GM19452 (cell line): ENCODE measurements around the gene OR4K17.
"Not testable (repeated sequence)": the region's sequence is repeated elsewhere in the genome, so short reads cannot be mapped to it uniquely, and the experiment has no call there.

ENCODE experiments used
- ATAC-seq: cut with Tn5 transposase; IDR thresholded peaks from one replicate; pipeline ENCODE4 v1.9.1; 2021; ENCODE audit not compliant: unreplicated experiment

The OR4K17 gene

DNA sequence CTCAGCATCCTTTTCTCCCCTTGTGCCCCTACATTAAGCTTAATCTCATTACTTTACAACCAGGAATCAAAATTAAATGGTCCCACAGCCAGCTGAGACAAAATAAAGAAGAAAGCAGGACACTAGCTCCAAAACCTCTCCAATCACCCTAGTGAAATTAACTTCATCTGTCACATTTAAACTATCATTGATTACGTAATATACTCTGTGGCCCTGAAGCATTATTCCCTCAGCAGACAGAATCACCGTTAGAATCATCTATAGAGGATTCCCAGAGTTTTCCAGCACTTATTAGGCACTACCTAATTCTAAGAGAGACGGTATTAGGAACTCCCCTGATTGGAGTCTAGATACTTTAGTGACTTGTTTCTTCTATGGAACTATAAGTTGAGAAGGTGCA lies at the start of gene OR4K17:
Gene OR4K17, plus strand, starts transcription at position 302 of the 400 bp plus-strand sequence. CDS start 6,761 bp downstream, outside the sequence.
- ATAC-seq, result no peak

DNA sequence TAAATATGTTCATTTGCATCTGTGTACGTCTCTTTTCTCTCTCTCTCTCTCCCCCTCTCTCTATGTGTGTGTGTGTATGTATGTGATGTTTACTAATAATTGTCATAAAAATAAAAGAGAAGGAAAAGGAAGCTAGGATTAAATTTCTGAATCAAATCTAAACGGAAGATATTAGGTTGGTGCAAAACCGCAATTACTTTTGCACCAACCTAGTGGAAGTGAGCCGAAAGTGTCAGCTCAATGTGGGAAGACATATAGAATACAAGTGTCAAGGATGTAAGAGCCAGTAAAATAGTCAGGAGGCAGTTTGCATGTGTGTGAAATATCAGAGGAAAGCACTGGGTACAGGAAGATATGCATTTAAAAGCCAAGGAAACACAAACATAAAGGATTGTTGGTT lies 18.5 kb upstream of the OR4K17 start:
- ATAC-seq, result no peak

DNA sequence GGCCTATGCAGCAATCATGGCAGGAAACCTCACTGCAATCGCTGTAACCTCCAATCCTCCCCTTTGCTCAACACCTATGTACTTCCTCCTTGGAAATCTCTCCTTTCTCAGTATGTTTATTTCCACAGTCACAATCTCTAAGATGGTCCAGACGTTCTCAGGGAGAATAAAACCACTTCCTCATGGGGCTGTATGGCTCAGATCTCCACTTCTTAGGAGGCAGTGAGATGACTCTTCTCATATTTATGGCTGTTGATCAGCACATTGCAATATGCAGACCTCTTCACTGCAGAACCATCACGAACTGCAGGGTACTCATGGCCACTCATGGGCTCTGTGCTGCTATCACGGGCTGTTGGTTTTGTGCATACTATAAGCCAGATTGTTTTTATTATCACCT lies 17.1 kb upstream of the OR4K17 start:
- no peak for ATAC-seq

- ATAC-seq, result not testable (repeated sequence)
Observed at GRCh38 chr14:20098926-20099770, 11.4 kb upstream of the OR4K17 start.

DNA sequence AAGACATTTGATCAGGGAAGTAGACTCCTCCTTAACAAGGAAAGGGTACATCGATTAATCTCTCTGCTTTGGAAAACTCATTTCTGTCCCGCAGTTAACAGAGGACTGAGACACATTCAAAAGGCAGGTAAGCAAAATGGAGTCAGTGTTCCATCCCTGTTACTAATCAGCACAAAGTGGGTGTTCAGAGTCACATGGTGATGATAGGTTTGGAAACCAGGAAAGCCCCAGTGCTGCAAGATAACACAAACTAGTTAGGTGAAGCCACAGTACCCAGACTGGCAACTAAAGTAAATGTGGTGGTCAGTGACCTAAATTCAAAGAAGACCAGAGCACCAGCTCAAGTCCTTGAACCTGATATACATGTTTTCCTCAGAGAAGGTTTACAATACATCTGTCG lies 1.8 kb downstream of the OR4K17 start:
- no peak for ATAC-seq

DNA sequence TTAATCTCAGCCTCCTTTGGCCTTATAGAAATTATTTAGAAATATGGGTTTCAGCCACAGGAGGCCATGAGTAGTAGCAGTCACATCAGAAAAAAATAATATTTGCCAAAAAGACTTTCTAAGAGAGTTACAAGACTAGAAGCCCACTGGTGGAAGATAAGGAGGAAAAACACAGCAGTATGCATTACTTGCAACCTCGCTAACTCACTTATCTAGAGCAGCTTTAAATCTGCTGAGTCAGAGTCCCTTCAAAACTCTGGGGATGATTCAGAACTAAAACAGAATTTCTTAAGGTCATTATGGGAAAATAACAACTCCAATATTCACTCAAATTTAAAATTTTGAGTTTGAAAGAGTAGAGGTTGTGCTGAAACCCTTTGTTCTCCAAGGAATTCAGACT lies 6.2 kb downstream of the OR4K17 start:
- ATAC-seq, result no peak

GRCh38 chr14:20118795-20119194 lies 8.3 kb downstream of the OR4K17 start:
- no peak for ATAC-seq

DNA sequence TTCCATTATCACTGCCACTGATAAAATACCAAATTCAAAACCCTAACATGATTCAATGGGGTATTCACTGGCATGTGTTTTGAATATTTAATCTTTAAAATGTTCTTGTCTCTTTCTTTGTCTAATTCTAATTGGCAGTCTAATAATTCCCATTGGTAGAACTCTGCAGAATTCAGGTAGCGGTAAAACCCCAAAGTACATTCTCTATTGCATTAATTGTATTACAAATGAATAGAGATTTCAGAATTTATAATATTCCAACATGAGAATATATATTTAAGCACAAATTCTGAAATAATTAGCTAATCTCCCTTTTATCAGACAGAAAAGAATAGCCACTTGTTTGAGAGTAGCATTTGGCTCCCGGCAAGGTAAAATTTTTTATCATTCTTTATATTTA lies 28.0 kb downstream of the OR4K17 start, which contains the start of gene OR4N5:
Gene OR4N5, plus strand, starts transcription at position 301 of the 400 bp plus-strand sequence. CDS start 4,916 bp downstream, outside the sequence.
- ATAC-seq, result no peak

GRCh38 chr14:20143911-20144310 lies 33.4 kb downstream of the OR4K17 start:
- ATAC-seq, result no peak

GRCh38 chr14:20144820-20145219 lies 34.3 kb downstream of the OR4K17 start:
- no peak for ATAC-seq

- no peak for ATAC-seq
Observed at GRCh38 chr14:20164462-20164861, 53.9 kb downstream of the OR4K17 start.

DNA sequence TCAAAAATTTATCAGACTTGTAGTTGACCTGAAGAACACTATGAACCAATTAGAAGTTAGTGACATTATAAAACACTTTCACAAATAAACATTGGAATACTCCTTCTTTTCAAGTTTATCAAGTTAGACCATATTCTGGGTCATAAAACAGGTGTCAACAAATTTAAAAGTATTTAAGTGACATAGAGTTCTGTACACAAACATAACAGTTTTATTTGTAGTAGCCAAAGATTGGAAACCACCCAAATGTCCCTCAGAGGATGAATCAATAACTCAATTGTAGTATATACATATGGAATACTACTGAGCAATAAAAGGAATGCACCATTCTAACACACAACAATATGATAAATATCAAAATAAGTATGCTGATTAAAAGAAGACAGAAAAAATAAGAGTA lies 56.6 kb downstream of the OR4K17 start:
- ATAC-seq, result no peak

GRCh38 chr14:20169852-20170251 lies 59.3 kb downstream of the OR4K17 start:
- not testable (repeated sequence) for ATAC-seq
